HepG2 (cell line): ENCODE measurements around the gene TMED5. TPM values are rescaled to one million over a fixed set of nuclear protein-coding genes. Genes with fewer than 3 reads are reported as not detected.

Source experiments
- AHR ChIP-seq: IDR thresholded peaks from 2 replicates; pipeline ENCODE4 v1.6.1; 2018; ENCODE audit warnings: missing genetic modification reagents, missing compliant biosample characterization
- ARNT ChIP-seq: fragments of 450-650 bp; IDR thresholded peaks from 2 replicates; pipeline ENCODE4 v1.6.1; 2017
- HNRNPLL ChIP-seq: fragments of 200-400 bp; formaldehyde crosslinking; IDR thresholded peaks from 2 replicates; pipeline ENCODE4 v1.6.1; 2017; ENCODE audit warnings: mild to moderate bottlenecking, low read depth, low read length; ENCODE audit not compliant: poor library complexity, severe bottlenecking
- HNRNPUL1 ChIP-seq: fragments of 200-400 bp; formaldehyde crosslinking; IDR thresholded peaks from 2 replicates; pipeline ENCODE4 v1.6.1; 2017; ENCODE audit warnings: low read depth, mild to moderate bottlenecking, low read length, moderate library complexity
- JDP2 ChIP-seq: sonication (generic); formaldehyde crosslinking; IDR thresholded peaks from 2 replicates; pipeline ENCODE4 v1.8.1; 2022; ENCODE audit warnings: missing genetic modification reagents, borderline replicate concordance
- RAD21 ChIP-seq: fragments of 450-650 bp; formaldehyde crosslinking; IDR thresholded peaks from 2 replicates; pipeline ENCODE4 v1.5.0; 2020; ENCODE audit warnings: mild to moderate bottlenecking
- TBP ChIP-seq: sonication (generic); formaldehyde crosslinking; IDR thresholded peaks from 2 replicates; pipeline ENCODE4 v1.5.0; 2020; ENCODE audit warnings: missing genetic modification reagents
- ZBTB7A ChIP-seq: sonication (generic); formaldehyde crosslinking; IDR thresholded peaks from 2 replicates; pipeline ENCODE4 v1.8.0; 2022; ENCODE audit warnings: mild to moderate bottlenecking, missing genetic modification reagents
- ZMYM2 ChIP-seq: sonication (generic); formaldehyde crosslinking; IDR thresholded peaks from 2 replicates; pipeline ENCODE4 v1.8.0; 2022; ENCODE audit warnings: mild to moderate bottlenecking, missing genetic modification reagents
- ZNF160 ChIP-seq: sonication (generic); formaldehyde crosslinking; IDR thresholded peaks from 2 replicates; pipeline ENCODE4 v1.8.0; 2022; ENCODE audit warnings: mild to moderate bottlenecking, inconsistent platforms, missing genetic modification reagents
- ZNF256 ChIP-seq: sonication (generic); formaldehyde crosslinking; conservative IDR thresholded peaks from 2 replicates; pipeline ENCODE4 v1.4.0; 2020; ENCODE audit warnings: missing genetic modification reagents
- ZNF558 ChIP-seq: sonication (generic); formaldehyde crosslinking; IDR thresholded peaks from 2 replicates; pipeline ENCODE4 v1.9.0; 2022; ENCODE audit warnings: mild to moderate bottlenecking, missing genetic modification reagents, borderline replicate concordance
- ZNF616 ChIP-seq: sonication (generic); formaldehyde crosslinking; IDR thresholded peaks from 2 replicates; pipeline ENCODE4 v1.5.0; 2020; ENCODE audit warnings: low read depth, mild to moderate bottlenecking, missing genetic modification reagents
- polyA plus RNA-seq, 8 experiments: library from polyadenylated mRNA; depleted of rRNA in 3 of 8; stranded (reverse) in 7 of 8; unstranded in 1 of 8; fragments of >200 nt; fragmentation: Illumina TruSeq in 4 of 8; extraction: Trizol in 4 of 8; gene quantifications; 2 replicates each; pipeline versions ENCODE4 v1.2.1 to v1.2.3, GENCODE V29; 2011 to 2016; ENCODE audit warnings: low read depth in 4 of 8, missing spikeins in 1 of 8, mixed read lengths in 1 of 8; ENCODE audit not compliant: insufficient read depth in 1 of 8
- total RNA-seq, 5 experiments: library from RNA; depleted of rRNA; stranded (reverse); fragments of >200 nt; fragmentation: Illumina TruSeq; extraction: Trizol; gene quantifications; 2 replicates each; pipeline ENCODE4 v1.2.3, GENCODE V29; 2016; ENCODE audit warnings: low read depth in 1 of 5
- TF ChIP-seq, protein P1 (sequence below): sonication (generic); formaldehyde crosslinking; conservative IDR thresholded peaks from 2 replicates; pipeline ENCODE4 v1.8.0; 2022; ENCODE audit warnings: low read depth, missing genetic modification reagents
- TF ChIP-seq, protein P2 (sequence below): sonication (generic); formaldehyde crosslinking; IDR thresholded peaks from 2 replicates; pipeline ENCODE4 v1.9.0; 2021; ENCODE audit warnings: missing genetic modification reagents, mild to moderate bottlenecking, borderline replicate concordance
- TF ChIP-seq, protein P3 (sequence below): sonication (generic); formaldehyde crosslinking; IDR thresholded peaks from 2 replicates; pipeline ENCODE4 v1.8.0; 2022; ENCODE audit warnings: missing genetic modification reagents, mild to moderate bottlenecking, inconsistent platforms, borderline replicate concordance
- TF ChIP-seq, protein P4 (sequence below): sonication (generic); formaldehyde crosslinking; IDR thresholded peaks from 2 replicates; pipeline ENCODE4; 2020; ENCODE audit warnings: missing genetic modification reagents, mild to moderate bottlenecking, borderline replicate concordance
- TF ChIP-seq, protein P5 (sequence below): sonication (generic); formaldehyde crosslinking; IDR thresholded peaks from 2 replicates; pipeline ENCODE4 v1.5.1; 2020; ENCODE audit warnings: mild to moderate bottlenecking, moderate library complexity, missing genetic modification reagents

Gene TMED5
- total and polyA plus RNA-seq, 2 of the 13 experiments (the other 11 are each of a cell fraction or from before 2014, with no cell fraction given) = 58.1 to 99.0 TPM

DNA sequence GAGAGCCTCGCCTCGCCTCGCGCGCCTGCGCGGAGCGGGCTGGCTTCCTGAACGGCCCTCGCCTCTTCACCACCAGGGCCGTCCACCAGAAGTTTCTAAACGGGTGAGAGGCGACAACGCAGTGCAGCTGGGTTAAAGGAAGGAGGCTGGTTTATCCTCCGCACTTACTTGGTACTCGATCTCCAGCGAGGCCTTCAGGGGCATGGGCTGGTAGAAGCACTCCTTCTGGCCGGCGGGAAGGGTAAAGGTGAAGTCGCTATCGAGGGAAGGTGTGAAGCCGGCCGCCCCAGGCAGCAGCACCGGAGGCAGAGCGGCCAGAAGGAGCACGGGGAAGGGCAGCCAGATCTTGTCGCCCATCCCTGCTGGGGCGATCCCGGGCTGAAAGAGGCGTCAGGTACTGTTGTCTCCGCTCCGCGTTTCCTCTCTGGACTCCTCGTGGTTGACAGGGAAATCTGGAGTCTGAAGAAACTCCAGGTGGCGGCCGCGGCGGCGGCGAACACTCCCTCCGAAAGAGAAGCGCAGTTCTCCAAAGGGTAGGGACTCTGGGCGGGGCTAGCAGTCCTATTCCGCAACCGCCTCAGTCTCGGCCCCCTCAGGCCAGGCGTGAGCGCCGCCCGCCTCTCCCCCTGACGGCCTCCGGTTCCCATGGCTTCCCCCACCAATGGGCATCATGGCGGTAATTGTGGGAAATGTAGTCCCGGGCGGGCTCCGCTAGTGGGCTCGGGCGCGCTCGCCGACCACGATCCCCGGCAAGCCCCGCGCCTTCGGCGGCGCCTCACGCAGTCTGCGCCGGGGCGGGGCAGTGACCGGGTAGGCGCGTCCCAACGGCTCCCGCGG, at the start of gene TMED5 (continued):
- TF ChIP-seq, protein P1, sequence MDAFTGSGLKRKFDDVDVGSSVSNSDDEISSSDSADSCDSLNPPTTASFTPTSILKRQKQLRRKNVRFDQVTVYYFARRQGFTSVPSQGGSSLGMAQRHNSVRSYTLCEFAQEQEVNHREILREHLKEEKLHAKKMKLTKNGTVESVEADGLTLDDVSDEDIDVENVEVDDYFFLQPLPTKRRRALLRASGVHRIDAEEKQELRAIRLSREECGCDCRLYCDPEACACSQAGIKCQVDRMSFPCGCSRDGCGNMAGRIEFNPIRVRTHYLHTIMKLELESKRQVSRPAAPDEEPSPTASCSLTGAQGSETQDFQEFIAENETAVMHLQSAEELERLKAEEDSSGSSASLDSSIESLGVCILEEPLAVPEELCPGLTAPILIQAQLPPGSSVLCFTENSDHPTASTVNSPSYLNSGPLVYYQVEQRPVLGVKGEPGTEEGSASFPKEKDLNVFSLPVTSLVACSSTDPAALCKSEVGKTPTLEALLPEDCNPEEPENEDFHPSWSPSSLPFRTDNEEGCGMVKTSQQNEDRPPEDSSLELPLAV = no peak
- TF ChIP-seq, protein P2, sequence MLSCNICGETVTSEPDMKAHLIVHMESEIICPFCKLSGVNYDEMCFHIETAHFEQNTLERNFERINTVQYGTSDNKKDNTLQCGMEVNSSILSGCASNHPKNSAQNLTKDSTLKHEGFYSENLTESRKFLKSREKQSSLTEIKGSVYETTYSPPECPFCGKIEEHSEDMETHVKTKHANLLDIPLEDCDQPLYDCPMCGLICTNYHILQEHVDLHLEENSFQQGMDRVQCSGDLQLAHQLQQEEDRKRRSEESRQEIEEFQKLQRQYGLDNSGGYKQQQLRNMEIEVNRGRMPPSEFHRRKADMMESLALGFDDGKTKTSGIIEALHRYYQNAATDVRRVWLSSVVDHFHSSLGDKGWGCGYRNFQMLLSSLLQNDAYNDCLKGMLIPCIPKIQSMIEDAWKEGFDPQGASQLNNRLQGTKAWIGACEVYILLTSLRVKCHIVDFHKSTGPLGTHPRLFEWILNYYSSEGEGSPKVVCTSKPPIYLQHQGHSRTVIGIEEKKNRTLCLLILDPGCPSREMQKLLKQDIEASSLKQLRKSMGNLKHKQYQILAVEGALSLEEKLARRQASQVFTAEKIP (CRISPR knock-in tag) = no peak
- TF ChIP-seq, protein P3, sequence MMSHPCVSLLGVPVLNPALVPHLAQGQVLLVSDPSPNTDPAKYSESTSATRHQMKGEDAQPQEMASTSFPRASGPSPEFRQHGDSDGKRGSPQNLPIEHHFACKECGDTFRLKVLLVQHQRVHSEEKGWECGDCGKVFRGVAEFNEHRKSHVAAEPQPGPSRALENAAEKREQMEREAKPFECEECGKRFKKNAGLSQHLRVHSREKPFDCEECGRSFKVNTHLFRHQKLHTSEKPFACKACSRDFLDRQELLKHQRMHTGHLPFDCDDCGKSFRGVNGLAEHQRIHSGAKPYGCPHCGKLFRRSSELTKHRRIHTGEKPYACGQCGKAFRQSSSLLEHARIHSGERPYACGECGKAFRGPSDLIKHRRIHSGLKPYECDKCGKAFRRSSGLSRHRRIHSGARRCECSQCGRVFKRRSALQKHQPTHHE (CRISPR knock-in tag) = peak; percentile 96
- TF ChIP-seq ZMYM2 (CRISPR knock-in tag) = no peak; the same call in 1 of the 2 replicates
- TF ChIP-seq, protein P4, sequence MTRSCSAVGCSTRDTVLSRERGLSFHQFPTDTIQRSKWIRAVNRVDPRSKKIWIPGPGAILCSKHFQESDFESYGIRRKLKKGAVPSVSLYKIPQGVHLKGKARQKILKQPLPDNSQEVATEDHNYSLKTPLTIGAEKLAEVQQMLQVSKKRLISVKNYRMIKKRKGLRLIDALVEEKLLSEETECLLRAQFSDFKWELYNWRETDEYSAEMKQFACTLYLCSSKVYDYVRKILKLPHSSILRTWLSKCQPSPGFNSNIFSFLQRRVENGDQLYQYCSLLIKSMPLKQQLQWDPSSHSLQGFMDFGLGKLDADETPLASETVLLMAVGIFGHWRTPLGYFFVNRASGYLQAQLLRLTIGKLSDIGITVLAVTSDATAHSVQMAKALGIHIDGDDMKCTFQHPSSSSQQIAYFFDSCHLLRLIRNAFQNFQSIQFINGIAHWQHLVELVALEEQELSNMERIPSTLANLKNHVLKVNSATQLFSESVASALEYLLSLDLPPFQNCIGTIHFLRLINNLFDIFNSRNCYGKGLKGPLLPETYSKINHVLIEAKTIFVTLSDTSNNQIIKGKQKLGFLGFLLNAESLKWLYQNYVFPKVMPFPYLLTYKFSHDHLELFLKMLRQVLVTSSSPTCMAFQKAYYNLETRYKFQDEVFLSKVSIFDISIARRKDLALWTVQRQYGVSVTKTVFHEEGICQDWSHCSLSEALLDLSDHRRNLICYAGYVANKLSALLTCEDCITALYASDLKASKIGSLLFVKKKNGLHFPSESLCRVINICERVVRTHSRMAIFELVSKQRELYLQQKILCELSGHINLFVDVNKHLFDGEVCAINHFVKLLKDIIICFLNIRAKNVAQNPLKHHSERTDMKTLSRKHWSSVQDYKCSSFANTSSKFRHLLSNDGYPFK (CRISPR knock-in tag) = peak; percentile 72; the same call in 1 of the 2 replicates
- TF ChIP-seq ZBTB7A = no peak
- TF ChIP-seq JDP2 (CRISPR knock-in tag) = no peak
- TF ChIP-seq, protein P5, sequence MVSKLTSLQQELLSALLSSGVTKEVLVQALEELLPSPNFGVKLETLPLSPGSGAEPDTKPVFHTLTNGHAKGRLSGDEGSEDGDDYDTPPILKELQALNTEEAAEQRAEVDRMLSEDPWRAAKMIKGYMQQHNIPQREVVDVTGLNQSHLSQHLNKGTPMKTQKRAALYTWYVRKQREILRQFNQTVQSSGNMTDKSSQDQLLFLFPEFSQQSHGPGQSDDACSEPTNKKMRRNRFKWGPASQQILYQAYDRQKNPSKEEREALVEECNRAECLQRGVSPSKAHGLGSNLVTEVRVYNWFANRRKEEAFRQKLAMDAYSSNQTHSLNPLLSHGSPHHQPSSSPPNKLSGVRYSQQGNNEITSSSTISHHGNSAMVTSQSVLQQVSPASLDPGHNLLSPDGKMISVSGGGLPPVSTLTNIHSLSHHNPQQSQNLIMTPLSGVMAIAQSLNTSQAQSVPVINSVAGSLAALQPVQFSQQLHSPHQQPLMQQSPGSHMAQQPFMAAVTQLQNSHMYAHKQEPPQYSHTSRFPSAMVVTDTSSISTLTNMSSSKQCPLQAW (CRISPR knock-in tag) = no peak; the same call in none of the 2 replicates
- no peak for TF ChIP-seq AHR (CRISPR knock-in tag)
- TF ChIP-seq ZNF558 (CRISPR knock-in tag) = peak; percentile 96; the same call in 1 of the 2 replicates
- 0 out of 2 replicates have a peak, but pooled peaks have one; percentile 4 for TF ChIP-seq RAD21 (CRISPR knock-in tag)
- TF ChIP-seq HNRNPUL1 = no peak
- TF ChIP-seq HNRNPLL = peak; percentile 98
- peak; percentile 68; the same call in 1 of the 2 replicates for TF ChIP-seq ZNF160 (CRISPR knock-in tag)
- no peak for TF ChIP-seq ARNT
- TF ChIP-seq ZNF616 (CRISPR knock-in tag) = no peak; the same call in 1 of the 2 replicates
- peak; percentile 39 for TF ChIP-seq ZNF256 (CRISPR knock-in tag)
- no peak for TF ChIP-seq TBP (CRISPR knock-in tag)
